K562 (cell line): ENCODE data around the gene SLC9A3. TPM values are rescaled to one million over a fixed set of nuclear protein-coding genes. Genes with fewer than 3 reads are reported as not detected.

ENCODE experiments used
- ATAC-seq: fragments of 200-7000 bp; cut with Tn5 transposase; 3 replicates; pipeline ENCODE4 v1.9.1; 2020; ENCODE audit warnings: moderate library complexity
- BruUV-seq: library from RNA; stranded (reverse); fragments of 400-500 nt; replicated peaks from 2 replicates; lab custom pipeline; 2021; lab: Mats Ljungman, UMichigan
- CTCF ChIA-PET: fragments of 300-600 bp; formaldehyde crosslinking; extraction: SDS; loops from one replicate; lab custom pipeline; 2021; ENCODE audit warnings: low intra/inter-chr PET ratio; lab: Yijun Ruan, JAX
- POLR2A ChIA-PET: fragments of 300-600, 350-650 bp; sonication (Branson Sonifier 250); formaldehyde crosslinking; extraction: SDS; loops from one replicate; lab custom pipeline; 2021; ENCODE audit warnings: antibody characterized with exemption, inconsistent platforms; lab: Yijun Ruan, JAX
- DNase-seq, 4 experiments: peaks; one replicate each; pipeline versions ENCODE4 v3.0.0 to v3.0.0-alpha.2; 2011 to 2018; ENCODE audit warnings: low spot score in 3 of 4, mixed read lengths in 3 of 4; ENCODE audit errors: extremely low read depth in 1 of 4
- FAIRE-seq: peaks from 2 replicates; lab custom pipeline; 2011; peaks lifted over from hg19 to GRCh38; lab: Jason Lieb, UNC
- H2AFZ ChIP-seq: 2 replicates; pipeline ENCODE4 v1.6.0; 2011; ENCODE audit warnings: low read depth, low read length, control low read depth, inconsistent platforms
- H3K27ac ChIP-seq: fragments of 200-600 bp; 3 replicates; pipeline ENCODE4 v1.8.0; 2011; ENCODE audit warnings: low read depth, mild to moderate bottlenecking, control low read depth, inconsistent platforms, low read length, moderate library complexity, mixed read lengths; ENCODE audit errors: extremely low read depth
- H3K27me3 ChIP-seq, 2 experiments: fragments of 300-600 bp in 1 of 2; 2 replicates in 1 of 2; 3 replicates in 1 of 2; pipeline versions ENCODE4 v1.6.0 to v1.8.0; 2011; ENCODE audit warnings: inconsistent platforms in 2 of 2, low read length in 2 of 2, mild to moderate bottlenecking in 1 of 2, mixed read lengths in 1 of 2, moderate library complexity in 1 of 2; ENCODE audit not compliant: control insufficient read depth in 2 of 2, insufficient read depth in 2 of 2
- H3K36me3 ChIP-seq: fragments of 300-600 bp; 3 replicates; pipeline ENCODE4 v1.8.0; 2011; ENCODE audit warnings: mild to moderate bottlenecking, low read length, inconsistent platforms; ENCODE audit not compliant: control insufficient read depth, insufficient read depth
- H3K4me1 ChIP-seq, 2 experiments: fragments of 200-600 bp in 1 of 2; replicated peaks in 1 of 2; 2 replicates in 1 of 2; 3 replicates in 1 of 2; pipeline versions ENCODE4 v1.5.1 to v1.8.0; 2011; ENCODE audit warnings: inconsistent platforms in 2 of 2, low read length in 2 of 2, mild to moderate bottlenecking in 1 of 2, mixed read lengths in 1 of 2, moderate library complexity in 1 of 2; ENCODE audit not compliant: control insufficient read depth in 2 of 2, insufficient read depth in 2 of 2
- H3K4me2 ChIP-seq: 2 replicates; pipeline ENCODE4 v1.6.1; 2011; ENCODE audit warnings: low read length, control low read depth, inconsistent platforms, mixed read lengths; ENCODE audit not compliant: insufficient read depth
- H3K4me3 ChIP-seq: fragments of 200-600 bp; sonication (generic), shearing (Covaris generic); 2 replicates; pipeline ENCODE4 v1.5.1; 2016; ENCODE audit warnings: control low read depth, inconsistent platforms
- H3K79me2 ChIP-seq: fragments of 200-600 bp; 3 replicates; pipeline ENCODE4 v1.8.0; 2011; ENCODE audit warnings: low read length, inconsistent platforms; ENCODE audit not compliant: control insufficient read depth, insufficient read depth
- H3K9ac ChIP-seq, 2 experiments: 2 replicates each; pipeline versions ENCODE4 v1.6.0 to v1.6.1; 2011; ENCODE audit warnings: low read depth in 2 of 2, low read length in 2 of 2, control low read depth in 1 of 2, inconsistent platforms in 1 of 2, mild to moderate bottlenecking in 1 of 2, mixed read lengths in 1 of 2; ENCODE audit not compliant: insufficient read depth in 1 of 2
- H3K9me1 ChIP-seq: one replicate; pipeline ENCODE4 v1.6.0; 2011; ENCODE audit warnings: inconsistent platforms, mild to moderate bottlenecking, low read length, moderate library complexity; ENCODE audit not compliant: control insufficient read depth, insufficient read depth
- H3K9me3 ChIP-seq: replicated peaks from 2 replicates; pipeline ENCODE4 v1.5.1; 2011; ENCODE audit warnings: low read depth, low read length, inconsistent platforms; ENCODE audit not compliant: control insufficient read depth, insufficient read depth
- H4K20me1 ChIP-seq: replicated peaks from 2 replicates; pipeline ENCODE4 v1.6.1; 2011; ENCODE audit warnings: low read length, inconsistent platforms, mixed read lengths; ENCODE audit not compliant: control insufficient read depth, insufficient read depth
- ADNP ChIP-seq: fragments of 200-800 bp; sonication (Bioruptor generic); IDR thresholded peaks from 2 replicates; pipeline ENCODE4 v1.6.1; 2016; ENCODE audit warnings: missing genetic modification characterization, missing compliant biosample characterization
- BCL6 ChIP-seq: fragments of 250-450 bp; sonication (Bioruptor Pico); IDR thresholded peaks from 2 replicates; pipeline ENCODE4 v1.4.0; 2020
- FOXA3 ChIP-seq, 2 experiments: fragments of 450-650 bp in 1 of 2; sonication (generic) in 1 of 2; formaldehyde crosslinking; IDR thresholded peaks in 1 of 2; conservative IDR thresholded peaks in 1 of 2; 2 replicates each; pipeline versions ENCODE4 v1.4.0 to v1.8.0; 2020 to 2022; ENCODE audit warnings: mild to moderate bottlenecking in 2 of 2, missing genetic modification reagents in 1 of 2
- MCM7 ChIP-seq, 2 experiments: fragments of 450-650 bp; IDR thresholded peaks; 2 replicates each; pipeline ENCODE4 v1.6.1; 2016 to 2018
- MIER1 ChIP-seq: fragments of 450-650 bp; IDR thresholded peaks from 2 replicates; pipeline ENCODE4 v1.6.1; 2016; ENCODE audit warnings: antibody characterized with exemption, mild to moderate bottlenecking, low read depth
- RAD51 ChIP-seq: fragments of 450-650 bp; IDR thresholded peaks from 2 replicates; pipeline ENCODE4 v1.7.1; 2016; ENCODE audit warnings: low read depth, mild to moderate bottlenecking, borderline replicate concordance
- SAFB ChIP-seq: fragments of 200-400 bp; formaldehyde crosslinking; IDR thresholded peaks from 2 replicates; pipeline ENCODE4 v1.6.1; 2017; ENCODE audit warnings: low read depth, low read length, borderline replicate concordance
- WGBS: fragments of 100-300 bp; shearing (Covaris generic); methylation state at CpG from one replicate; pipeline ENCODE4 v1.1.6; 2016; ENCODE audit warnings: low coverage, mixed read lengths; ENCODE audit not compliant: insufficient coverage; ENCODE audit errors: missing lambda C conversion rate; 5-methylcytosine and 5-hydroxymethylcytosine counted together
- in situ Hi-C: fragments of 300-500 bp; cut with MboI; formaldehyde crosslinking; loops from 4 replicates; pipeline ENCODE4 v1.15.0; 2018; ENCODE audit warnings: inconsistent platforms, mixed read lengths
- intact Hi-C: fragments of 100-400 bp; cut with micrococcal nuclease; formaldehyde crosslinking; loops from 2 replicates; pipeline ENCODE4 v1.14.2; 2022
- polyA plus RNA-seq, 8 experiments: library from polyadenylated mRNA; depleted of rRNA in 4 of 8; stranded (reverse) in 5 of 8; unstranded in 3 of 8; fragments of >200 nt; fragmentation: Nextera tagmentation in 2 of 8; fragmentation: Illumina TruSeq in 1 of 8; extraction: Ambion mirVana in 2 of 8; extraction: Trizol in 1 of 8; gene quantifications; 2 replicates each; pipeline versions ENCODE4 v1.2.1 to v1.2.3, GENCODE V29; 2011 to 2014; ENCODE audit warnings: inconsistent platforms in 1 of 8, missing spikeins in 1 of 8
- total RNA-seq, 7 experiments: library from RNA; depleted of rRNA in 6 of 7; stranded (reverse); fragments of >200 nt in 6 of 7; fragmentation: Illumina TruSeq in 2 of 7; extraction: Trizol in 2 of 7; gene quantifications; 2 replicates each; pipeline versions ENCODE4 v1.2.1 to v1.2.3, GENCODE V29; 2011 to 2021; ENCODE audit warnings: low replicate concordance in 1 of 7

SLC9A3 gene
- total and polyA plus RNA-seq, 9 of the 15 experiments (the other 6 are each of a cell fraction or from before 2014, with no cell fraction given) = 1.5 to 5.8 (median 3.7) TPM; not detected in 2

- TF ChIP-seq RAD51 (no peak), MIER1 (no peak), ADNP (no peak), BCL6 (no peak)
- Histone ChIP-seq H3K9me3 (no peaks in the 10 kb centered on the region), H3K36me3 (peaks cover 82% of the 10 kb centered on the region; the same call in 2 of the 3 replicates), H2AFZ (no peak overlapping the region), H3K9ac (no peak overlapping the region), H3K4me1 (peaks cover 0 to 28% of the 10 kb centered on the region in 2 experiments; a peak in 1 of 5 replicates), H3K27me3 (no peaks in the 10 kb centered on the region), H3K4me2 (no peak overlapping the region), H4K20me1 (no peaks in the 10 kb centered on the region), H3K9me1 (no peaks in the 10 kb centered on the region), H3K4me3 (no peak overlapping the region), H3K27ac (no peak overlapping the region), H3K79me2 (no peaks in the 10 kb centered on the region)
- ChIA-PET POLR2A (no interaction called here), CTCF (no interaction called here)
- ATAC-seq (no peak), FAIRE-seq (no peak), DNase-seq (no peak)
- in situ Hi-C loops = no loop called here
- 97% methylated on average over 24 of the region's 24 CpGs for WGBS
- intact Hi-C loops = no loop called here
- BruUV-seq = no TSS peak
Measured at GRCh38 chr5:462051-462481, 62.2 kb downstream of the SLC9A3 start.

GRCh38 chr5:460273-460625 lies 64.0 kb downstream of the SLC9A3 start:
- Histone ChIP-seq H3K9me3 (no peaks in the 10 kb centered on the region), H3K4me1 (peaks cover 0 to 19% of the 10 kb centered on the region in 2 experiments; a peak in 1 of 5 replicates), H3K4me3 (no peak overlapping the region), H3K9me1 (no peaks in the 10 kb centered on the region), H3K9ac (no peak overlapping the region), H3K27ac (no peak overlapping the region), H4K20me1 (no peaks in the 10 kb centered on the region), H3K4me2 (no peak overlapping the region), H3K79me2 (peaks cover under 1% of the 10 kb centered on the region; the same call in 1 of the 3 replicates), H3K27me3 (no peaks in the 10 kb centered on the region), H3K36me3 (peaks cover 81% of the 10 kb centered on the region; the same call in 2 of the 3 replicates), H2AFZ (no peak overlapping the region)
- intact Hi-C loops = no loop called here
- in situ Hi-C loops = no loop called here
- TF ChIP-seq SAFB (no peak), FOXA3 (CRISPR knock-in tag; conservative IDR thresholded peaks at IDR 0.05 in 1 of 2, IDR thresholded peaks at IDR 0.05 in 1 of 2) (no peak), MCM7 (IDR thresholded peaks at IDR 0.05) (no peak)
- no TSS peak for BruUV-seq
- ChIA-PET POLR2A (no interaction called here), CTCF (no interaction called here)
- 93% methylated on average over 8 of the region's 8 CpGs for WGBS
- FAIRE-seq (no peak), DNase-seq (no peak), ATAC-seq (no peak)
